Measurements from ENCODE around the gene PHF14.

GRCh38 chr7:11195502-11195901, 221.8 kb downstream of the PHF14 start:
- TF ChIP-seq CTCF (IDR thresholded peaks at IDR 0.05) (no peak), POLR2AphosphoS5 (IDR thresholded peaks at IDR 0.05) (no peak), POLR2A (IDR thresholded peaks at IDR 0.05; ENCODE audit: low read depth) (no peak), EP300 (IDR thresholded peaks at IDR 0.05) (no peak)
